ENCODE results near the gene MTPN. TPM values are rescaled to one million over a fixed set of nuclear protein-coding genes. Genes with fewer than 3 reads are reported as not detected.

MTPN gene
- total RNA-seq, 1 donor = 117 TPM

DNA sequence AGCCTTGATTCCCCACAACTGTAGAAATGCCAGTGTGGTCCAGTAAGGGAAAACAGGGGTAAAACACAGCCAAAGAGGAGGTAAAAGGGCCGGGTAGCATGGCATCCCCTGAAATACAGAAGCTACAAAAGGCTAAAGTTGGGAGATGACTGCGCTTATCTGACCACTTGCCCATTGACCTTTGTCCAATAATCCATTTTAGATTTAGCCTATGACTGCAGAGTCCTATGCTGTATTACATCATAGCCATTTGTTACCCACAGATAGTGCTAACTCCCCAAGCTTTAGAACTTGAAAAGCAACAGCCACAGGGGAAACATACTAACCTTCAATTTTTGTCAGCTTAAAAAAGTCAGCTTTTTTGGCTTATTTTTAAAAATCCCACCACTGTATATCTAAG, 26.2 kb downstream of the MTPN start:
- Histone ChIP-seq H3K79me2 (ENCODE audit: insufficient read depth, low read length) (peaks cover 93% of the 10 kb centered on the region), H3K27me3 (ENCODE audit: insufficient read depth, low read length) (no peaks in the 10 kb centered on the region), H3K4me2 (ENCODE audit: insufficient read depth, low read length) (no peak overlapping the region), H2AFZ (ENCODE audit: low read length) (no peak overlapping the region), H4K20me1 (ENCODE audit: insufficient read depth, low read length) (peaks cover 14% of the 10 kb centered on the region), H3K4me3 (ENCODE audit: insufficient read depth, low read length) (no peak overlapping the region), H3K36me3 (ENCODE audit: insufficient read depth, low read length) (peaks cover 27% of the 10 kb centered on the region), H3K4me1 (ENCODE audit: insufficient read depth, low read length) (no peaks in the 10 kb centered on the region), H3K9me3 (ENCODE audit: low read depth, low read length) (no peaks in the 10 kb centered on the region), H3K27ac (ENCODE audit: low read depth, low read length) (no peak overlapping the region)
- TF ChIP-seq, protein P1, sequence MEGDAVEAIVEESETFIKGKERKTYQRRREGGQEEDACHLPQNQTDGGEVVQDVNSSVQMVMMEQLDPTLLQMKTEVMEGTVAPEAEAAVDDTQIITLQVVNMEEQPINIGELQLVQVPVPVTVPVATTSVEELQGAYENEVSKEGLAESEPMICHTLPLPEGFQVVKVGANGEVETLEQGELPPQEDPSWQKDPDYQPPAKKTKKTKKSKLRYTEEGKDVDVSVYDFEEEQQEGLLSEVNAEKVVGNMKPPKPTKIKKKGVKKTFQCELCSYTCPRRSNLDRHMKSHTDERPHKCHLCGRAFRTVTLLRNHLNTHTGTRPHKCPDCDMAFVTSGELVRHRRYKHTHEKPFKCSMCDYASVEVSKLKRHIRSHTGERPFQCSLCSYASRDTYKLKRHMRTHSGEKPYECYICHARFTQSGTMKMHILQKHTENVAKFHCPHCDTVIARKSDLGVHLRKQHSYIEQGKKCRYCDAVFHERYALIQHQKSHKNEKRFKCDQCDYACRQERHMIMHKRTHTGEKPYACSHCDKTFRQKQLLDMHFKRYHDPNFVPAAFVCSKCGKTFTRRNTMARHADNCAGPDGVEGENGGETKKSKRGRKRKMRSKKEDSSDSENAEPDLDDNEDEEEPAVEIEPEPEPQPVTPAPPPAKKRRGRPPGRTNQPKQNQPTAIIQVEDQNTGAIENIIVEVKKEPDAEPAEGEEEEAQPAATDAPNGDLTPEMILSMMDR (IDR thresholded peaks at IDR 0.05; ENCODE audit: extremely low read depth, low read depth, low read length) = no peak
- no peak for DNase-seq (ENCODE audit: insufficient read length, low spot score, missing footprints)

DNA sequence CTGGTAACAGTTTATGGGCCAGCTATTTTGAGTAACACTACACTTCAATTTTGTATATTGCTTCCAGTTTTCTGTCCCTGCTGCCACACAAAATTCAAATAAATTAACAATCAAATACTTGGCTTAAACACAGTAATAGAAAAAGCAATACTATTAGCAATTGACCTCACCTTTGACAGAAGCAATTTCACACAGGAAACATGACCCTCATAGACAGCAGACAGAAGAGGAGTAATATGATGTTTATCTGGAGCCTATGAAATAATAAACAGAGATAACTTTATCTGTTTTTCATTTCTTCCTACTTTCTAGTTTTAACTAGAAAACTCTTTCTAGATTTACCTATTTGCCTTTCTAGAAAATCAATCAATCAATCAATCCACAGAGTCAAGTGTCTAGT, 26.7 kb downstream of the MTPN start:
- no peaks in the 10 kb centered on the region for H3K9me3 ChIP-seq (ENCODE audit: low read depth, low read length)

DNA sequence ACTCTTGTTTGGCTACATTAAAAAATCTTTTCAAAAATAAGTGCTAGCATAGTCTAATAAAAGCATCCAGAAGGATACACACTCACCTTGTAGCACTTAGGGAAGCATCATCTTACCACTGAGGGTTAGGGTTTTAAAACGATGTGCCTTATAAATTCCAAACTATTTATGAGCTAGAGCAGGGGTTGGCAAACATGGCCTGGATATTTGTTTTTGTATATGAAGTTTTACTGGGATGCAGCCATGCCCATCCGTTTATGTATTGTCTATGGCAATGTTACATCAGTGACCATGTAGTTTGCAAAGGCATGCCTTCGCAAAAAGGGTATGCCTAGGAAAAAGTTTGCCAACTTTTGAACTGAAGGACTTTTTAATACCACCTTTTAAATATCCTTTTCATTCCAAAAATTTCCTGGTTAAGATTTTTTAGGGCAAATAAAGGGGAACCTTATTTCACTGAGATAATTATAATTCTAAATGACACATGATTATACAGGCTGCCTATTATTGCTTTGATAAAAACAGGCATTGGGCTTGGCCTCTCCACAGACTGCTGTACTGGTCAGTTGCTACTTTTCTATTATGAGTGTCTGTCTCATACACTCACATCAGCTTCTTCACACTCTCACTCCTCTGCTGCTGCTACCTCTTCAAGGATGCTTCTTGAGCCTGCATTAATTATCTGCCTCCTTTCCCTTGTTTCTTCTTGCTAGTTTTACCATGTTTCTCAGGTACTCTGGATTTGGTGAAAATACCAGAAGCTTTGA, 30.7 kb downstream of the MTPN start:
- Histone ChIP-seq H3K4me1 (ENCODE audit: insufficient read depth, low read length) (peaks cover 3% of the 10 kb centered on the region), H3K36me3 (ENCODE audit: insufficient read depth, low read length) (peaks cover 32% of the 10 kb centered on the region), H3K27ac (ENCODE audit: low read depth, low read length) (no peak overlapping the region), H4K20me1 (ENCODE audit: insufficient read depth, low read length) (peaks cover 14% of the 10 kb centered on the region), H3K4me2 (ENCODE audit: insufficient read depth, low read length) (no peak overlapping the region), H3K79me2 (ENCODE audit: insufficient read depth, low read length) (peaks cover 73% of the 10 kb centered on the region), H3K4me3 (ENCODE audit: insufficient read depth, low read length) (no peak overlapping the region), H2AFZ (ENCODE audit: low read length) (no peak overlapping the region), H3K27me3 (ENCODE audit: insufficient read depth, low read length) (no peaks in the 10 kb centered on the region), H3K9me3 (ENCODE audit: low read depth, low read length) (no peaks in the 10 kb centered on the region)
- no peak for DNase-seq (ENCODE audit: insufficient read length, low spot score, missing footprints)
- TF ChIP-seq, protein P1 (IDR thresholded peaks at IDR 0.05; ENCODE audit: extremely low read depth, low read depth, low read length) = no peak

More for the DNA sequence above, 26.7 kb downstream of the MTPN start:
- TF ChIP-seq, protein P1 (IDR thresholded peaks at IDR 0.05; ENCODE audit: extremely low read depth, low read depth, low read length) = no peak
- H3K4me1 ChIP-seq (ENCODE audit: insufficient read depth, low read length) = no peaks in the 10 kb centered on the region
- no peak overlapping the region for H3K4me2 ChIP-seq (ENCODE audit: insufficient read depth, low read length)
- no peak for DNase-seq (ENCODE audit: insufficient read length, low spot score, missing footprints)
- H3K27ac ChIP-seq (ENCODE audit: low read depth, low read length) = no peak overlapping the region
- peaks cover 89% of the 10 kb centered on the region for H3K79me2 ChIP-seq (ENCODE audit: insufficient read depth, low read length)
- H2AFZ ChIP-seq (ENCODE audit: low read length) = no peak overlapping the region
- H3K4me3 ChIP-seq (ENCODE audit: insufficient read depth, low read length) = no peak overlapping the region
- H3K27me3 ChIP-seq (ENCODE audit: insufficient read depth, low read length) = no peaks in the 10 kb centered on the region
- peaks cover 27% of the 10 kb centered on the region for H3K36me3 ChIP-seq (ENCODE audit: insufficient read depth, low read length)
- H4K20me1 ChIP-seq (ENCODE audit: insufficient read depth, low read length) = peaks cover 14% of the 10 kb centered on the region

DNA sequence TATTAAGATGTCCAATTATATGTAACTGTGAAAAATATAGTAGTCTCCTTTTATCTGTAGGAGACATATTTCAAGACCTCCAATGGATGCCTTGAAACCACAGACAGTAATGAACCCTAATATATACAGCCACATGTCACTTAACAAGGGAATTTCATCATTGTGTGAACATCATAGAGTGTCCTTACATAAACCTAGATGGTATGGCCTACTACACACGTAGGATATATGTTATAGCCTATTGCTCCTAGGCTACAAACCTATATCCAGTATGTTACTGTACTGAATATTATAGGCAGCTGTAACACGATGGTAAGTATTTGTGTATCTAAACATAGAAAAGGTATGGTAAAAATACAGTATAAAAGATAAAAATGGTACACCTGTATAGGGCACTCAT, 32.4 kb downstream of the MTPN start:
- H3K4me2 ChIP-seq (ENCODE audit: insufficient read depth, low read length) = no peak overlapping the region
- H3K4me1 ChIP-seq (ENCODE audit: insufficient read depth, low read length) = peaks cover 3% of the 10 kb centered on the region
- TF ChIP-seq, protein P1 (IDR thresholded peaks at IDR 0.05; ENCODE audit: extremely low read depth, low read depth, low read length) = no peak
- peaks cover 18% of the 10 kb centered on the region for H3K36me3 ChIP-seq (ENCODE audit: insufficient read depth, low read length)
- peaks cover 73% of the 10 kb centered on the region for H3K79me2 ChIP-seq (ENCODE audit: insufficient read depth, low read length)
- H2AFZ ChIP-seq (ENCODE audit: low read length) = no peak overlapping the region
- no peak overlapping the region for H3K4me3 ChIP-seq (ENCODE audit: insufficient read depth, low read length)
- no peak overlapping the region for H3K27ac ChIP-seq (ENCODE audit: low read depth, low read length)
- peaks cover 12% of the 10 kb centered on the region for H4K20me1 ChIP-seq (ENCODE audit: insufficient read depth, low read length)
- no peaks in the 10 kb centered on the region for H3K9me3 ChIP-seq (ENCODE audit: low read depth, low read length)
- no peaks in the 10 kb centered on the region for H3K27me3 ChIP-seq (ENCODE audit: insufficient read depth, low read length)
- no peak for DNase-seq (ENCODE audit: insufficient read length, low spot score, missing footprints)
